Tibial artery (tissue), 4 donors: Measurements from ENCODE around the gene PRRC1.
"Not testable (repeated sequence)": the region's sequence is repeated elsewhere in the genome, so short reads cannot be mapped to it uniquely, and the experiment has no call there.

Experiments
- DNase-seq, 2 donors: peaks; one replicate each; pipeline ENCODE4 v3.0.0-alpha.2; 2019
- H3K27ac ChIP-seq, 2 donors: fragments of 200-600 bp; sonication (generic) in 1 of 2; 1 replicate in 1 of 2; 2 replicates in 1 of 2; pipeline ENCODE4 v1.5.1; 2018 to 2019; ENCODE audit warnings: mild to moderate bottlenecking in 1 of 2
- H3K27me3 ChIP-seq, 2 donors: fragments of 200-600 bp; sonication (generic) in 1 of 2; one replicate each; pipeline versions ENCODE4 v1.5.1 to v1.6.0; 2016 to 2019
- H3K36me3 ChIP-seq, 3 donors: fragments of 200-600 bp; sonication (generic) in 2 of 3; one replicate each; pipeline ENCODE4 v1.5.1; 2016 to 2019; ENCODE audit warnings: mild to moderate bottlenecking in 2 of 3
- H3K4me1 ChIP-seq, 4 donors: fragments of 200-600 bp; sonication (generic) in 2 of 4; 1 replicate in 3 of 4; 2 replicates in 1 of 4; pipeline ENCODE4 v1.5.1; 2016 to 2019
- H3K4me3 ChIP-seq, 2 donors: fragments of 200-600 bp; sonication (generic) in 1 of 2; 1 replicate in 1 of 2; 2 replicates in 1 of 2; pipeline ENCODE4 v1.5.1; 2018 to 2019; ENCODE audit warnings: mild to moderate bottlenecking in 2 of 2
- H3K9me3 ChIP-seq, 3 donors: fragments of 200-600 bp; sonication (generic) in 1 of 3; one replicate each; pipeline ENCODE4 v1.5.1; 2016 to 2019
- CTCF ChIP-seq, 2 experiments: fragments of 200-600 bp in 1 of 2; fragments of 450-650 bp in 1 of 2; IDR thresholded peaks; one replicate each; pipeline ENCODE4 v1.5.1; 2017 to 2019; ENCODE audit warnings: antibody characterized with exemption in 2 of 2, mild to moderate bottlenecking in 1 of 2, moderate library complexity in 1 of 2
- intact Hi-C: fragments of 100-400 bp; cut with DNase I; formaldehyde crosslinking; loops from one replicate; pipeline ENCODE4 v1.15.0; 2023; ENCODE audit warnings: low total_unique reads

The PRRC1 gene

GRCh38 chr5:127521138-127521770 lies 3.8 kb downstream of the PRRC1 start:
- peaks cover 30 to 36% (median 36%) of the 10 kb centered on the region in 3 donors for H3K36me3 ChIP-seq
- TF ChIP-seq CTCF (IDR thresholded peaks at IDR 0.05): no peak
- DNase-seq: no peak

GRCh38 chr5:127525181-127525580 lies 7.7 kb downstream of the PRRC1 start:
- Histone ChIP-seq H3K36me3 (peaks cover 57 to 70% (median 67%) of the 10 kb centered on the region in 3 donors), H3K9me3 (peaks cover 0 to 3% (median 0%) of the 10 kb centered on the region in 3 donors), H3K4me3 (no peak overlapping the region), H3K27me3 (no peaks in the 10 kb centered on the region), H3K4me1 (peaks cover 0 to 11% (median 0%) of the 10 kb centered on the region in 4 donors), H3K27ac (no peak overlapping the region)
- TF ChIP-seq CTCF (IDR thresholded peaks at IDR 0.05): no peak
- DNase-seq: no peak
- intact Hi-C loops: no loop called here

More at GRCh38 chr5:127521138-127521770, 3.8 kb downstream of the PRRC1 start:
- H3K27ac ChIP-seq: no peak overlapping the region
- intact Hi-C loops: no loop called here
- H3K4me3 ChIP-seq: no peak overlapping the region
- peaks cover 0 to 31% (median 10%) of the 10 kb centered on the region in 4 donors for H3K4me1 ChIP-seq
- H3K9me3 ChIP-seq: peaks cover 0 to 3% (median 0%) of the 10 kb centered on the region in 3 donors
- H3K27me3 ChIP-seq: no peaks in the 10 kb centered on the region

- Histone ChIP-seq H3K36me3 (peaks cover 77 to 81% (median 80%) of the 10 kb centered on the region in 3 donors), H3K27ac (no peak overlapping the region), H3K4me1 (no peaks in the 10 kb centered on the region), H3K9me3 (no peaks in the 10 kb centered on the region), H3K27me3 (no peaks in the 10 kb centered on the region), H3K4me3 (no peak overlapping the region)
- intact Hi-C loops: no loop called here
- no peak for TF ChIP-seq CTCF (IDR thresholded peaks at IDR 0.05)
- DNase-seq: no peak
These were observed 12.7 kb downstream of the PRRC1 start for GRCh38 chr5:127529904-127530682.

- Histone ChIP-seq H3K27me3 (no peaks in the 10 kb centered on the region), H3K27ac (no peak overlapping the region), H3K9me3 (no peaks in the 10 kb centered on the region), H3K4me3 (no peak overlapping the region), H3K36me3 (peaks cover 68 to 81% (median 74%) of the 10 kb centered on the region in 3 donors), H3K4me1 (no peaks in the 10 kb centered on the region)
- intact Hi-C loops: no loop called here
- peak in 1 of 2 experiments; percentile 6 for TF ChIP-seq CTCF (IDR thresholded peaks at IDR 0.05)
- no peak for DNase-seq
These were observed 19.2 kb downstream of the PRRC1 start for GRCh38 chr5:127536687-127537086.

- intact Hi-C loops, H3K9me3 ChIP-seq, DNase-seq, H3K27ac ChIP-seq, H3K4me3 ChIP-seq, H3K27me3 ChIP-seq, H3K4me1 ChIP-seq: not testable (repeated sequence)
- peaks cover 45 to 57% (median 48%) of the 10 kb centered on the region in 3 donors for H3K36me3 ChIP-seq
These were observed 23.1 kb downstream of the PRRC1 start for GRCh38 chr5:127540553-127540952.

- H3K36me3 ChIP-seq: peaks cover 27 to 38% (median 35%) of the 10 kb centered on the region in 3 donors
These were observed 27.8 kb downstream of the PRRC1 start for GRCh38 chr5:127545249-127545648.

More at GRCh38 chr5:127545249-127545648, 27.8 kb downstream of the PRRC1 start:
- DNase-seq, H3K4me1 ChIP-seq, H3K9me3 ChIP-seq, H3K4me3 ChIP-seq, intact Hi-C loops, H3K27ac ChIP-seq, H3K27me3 ChIP-seq: not testable (repeated sequence)
